GM19099 (cell line): ENCODE measurements around the gene COL13A1.

Source experiments
- POLR2A ChIP-seq: IDR thresholded peaks from 3 replicates; pipeline ENCODE4 v1.6.1; 2011; ENCODE audit warnings: low read depth; ENCODE audit not compliant: insufficient read length; ENCODE audit errors: extremely low read depth

The COL13A1 gene

DNA sequence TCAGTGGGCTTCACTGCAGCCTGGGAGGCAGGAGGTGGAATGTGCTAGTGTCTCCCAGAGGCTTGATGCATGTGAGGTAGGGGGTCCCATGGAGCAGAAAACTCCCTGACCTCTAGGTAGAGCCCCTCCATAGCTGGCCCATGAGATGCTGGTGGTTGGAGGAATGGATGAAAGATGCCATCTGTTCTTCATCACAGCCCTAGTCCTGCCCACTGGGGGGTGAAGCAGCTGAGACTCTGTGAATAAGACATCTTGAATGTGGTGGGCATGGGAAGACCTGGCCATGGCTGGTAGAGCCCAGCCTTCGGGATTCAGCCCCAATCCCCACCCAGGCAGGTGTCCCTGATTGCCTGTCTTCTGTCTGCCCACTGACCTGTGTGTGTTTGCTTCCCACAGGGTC, 92.5 kb downstream of the COL13A1 start:
- no peak for TF ChIP-seq POLR2A

- no peak for TF ChIP-seq POLR2A
Observed at GRCh38 chr10:69895759-69896158, 94.1 kb downstream of the COL13A1 start.

GRCh38 chr10:69896606-69897231, 95.0 kb downstream of the COL13A1 start:
- no peak for TF ChIP-seq POLR2A

GRCh38 chr10:69897432-69897831, 95.7 kb downstream of the COL13A1 start:
- TF ChIP-seq POLR2A = no peak

- TF ChIP-seq POLR2A = no peak
Observed at GRCh38 chr10:69897999-69898398, 96.3 kb downstream of the COL13A1 start.

DNA sequence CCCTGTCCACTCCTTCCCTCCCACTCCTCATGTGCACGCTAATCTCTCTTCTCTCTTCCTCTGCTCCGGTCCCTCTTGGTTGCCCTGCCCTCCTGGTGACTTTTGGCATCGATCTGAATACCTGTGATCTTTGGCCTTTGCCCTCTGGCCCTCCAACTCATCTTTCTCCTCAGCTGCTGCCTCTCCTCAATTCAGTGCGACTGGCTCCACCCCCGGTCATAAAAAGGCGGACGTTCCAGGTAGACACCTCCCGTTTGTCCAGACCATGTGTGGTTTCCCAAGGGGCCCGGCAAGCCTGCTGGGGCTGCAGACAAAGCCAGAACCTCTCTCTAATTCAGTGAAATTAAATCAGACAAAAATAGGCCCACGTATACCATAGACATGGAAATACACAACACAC, 96.8 kb downstream of the COL13A1 start:
- TF ChIP-seq POLR2A = no peak

GRCh38 chr10:69898941-69899340, 97.2 kb downstream of the COL13A1 start:
- no peak for TF ChIP-seq POLR2A

DNA sequence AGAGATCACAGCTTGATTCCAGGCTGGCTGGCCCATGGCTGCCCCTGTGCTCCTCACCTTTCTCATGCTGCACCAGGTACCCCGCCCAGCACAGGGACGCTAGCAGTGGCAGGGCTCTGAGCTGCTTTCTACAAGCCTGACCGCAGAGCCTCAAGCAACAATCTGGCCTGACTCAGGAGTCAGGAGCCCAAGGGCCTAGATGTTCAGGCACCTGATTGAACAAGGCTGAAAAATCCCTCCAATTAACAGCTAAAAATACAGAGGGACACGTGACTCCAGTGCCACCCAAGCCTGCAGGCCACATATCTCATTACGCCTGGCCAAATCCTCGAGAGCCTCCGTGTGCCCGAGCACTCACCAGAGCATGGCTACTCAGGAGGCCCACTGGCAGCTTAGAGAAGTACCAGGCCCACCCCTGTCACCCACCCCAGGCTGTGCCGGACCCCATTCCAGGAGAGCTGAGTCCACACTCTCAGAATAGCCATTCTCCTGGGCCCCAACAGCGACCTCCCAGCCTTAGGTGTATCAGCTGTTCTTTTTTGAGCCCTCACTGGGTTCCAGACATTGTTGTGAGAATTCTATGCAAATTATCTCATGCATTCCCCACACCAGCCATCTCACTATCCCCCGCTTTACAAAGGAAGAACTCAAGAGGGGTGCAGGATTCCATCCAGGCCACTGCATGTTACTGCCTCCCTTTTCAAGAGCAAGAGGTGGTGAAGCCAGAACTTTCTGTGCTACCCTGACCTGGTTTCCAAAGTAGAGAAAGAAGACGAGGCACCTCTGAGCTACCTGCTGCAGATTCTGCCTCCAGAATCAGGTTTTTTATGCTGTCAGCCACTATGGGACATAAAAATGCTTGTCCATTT, 98.3 kb downstream of the COL13A1 start:
- no peak for TF ChIP-seq POLR2A

GRCh38 chr10:69901022-69901421, 99.3 kb downstream of the COL13A1 start:
- no peak for TF ChIP-seq POLR2A

- no peak for TF ChIP-seq POLR2A
Observed at GRCh38 chr10:69901628-69902505, 100.2 kb downstream of the COL13A1 start.

DNA sequence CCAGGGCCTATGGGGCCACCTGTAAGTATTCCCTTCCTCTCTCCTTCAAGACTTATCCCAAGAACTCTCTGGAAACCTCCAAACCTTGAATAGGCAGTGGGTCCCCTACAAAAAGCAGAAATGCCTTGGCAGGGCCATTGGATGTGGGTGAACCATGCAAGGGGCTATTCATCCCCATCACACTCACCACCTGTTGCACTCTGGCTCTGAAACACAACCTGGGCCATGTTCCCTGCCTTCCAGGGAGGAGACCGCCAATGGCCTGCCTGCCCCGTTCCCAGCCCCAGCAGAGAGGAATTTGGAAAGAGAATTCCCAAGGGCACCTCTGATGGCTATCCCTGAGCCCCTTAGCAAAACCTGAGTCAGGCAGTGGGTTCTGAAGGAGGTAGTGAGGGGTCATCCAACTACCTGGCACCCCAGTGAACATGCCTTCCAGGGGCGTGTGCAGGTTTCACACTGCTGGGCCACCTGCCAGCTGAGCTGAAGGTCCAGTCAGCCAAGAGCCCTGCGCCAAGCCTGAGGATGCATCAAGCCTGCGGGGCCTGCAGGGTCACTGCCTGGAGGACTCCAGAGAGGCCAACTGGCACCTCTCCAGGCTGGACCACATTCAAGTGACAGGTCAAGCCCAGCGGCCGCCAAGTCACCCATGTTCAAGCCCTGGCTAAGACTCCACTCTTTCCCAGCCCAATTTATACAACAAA, 101.3 kb downstream of the COL13A1 start:
- TF ChIP-seq POLR2A = no peak

DNA sequence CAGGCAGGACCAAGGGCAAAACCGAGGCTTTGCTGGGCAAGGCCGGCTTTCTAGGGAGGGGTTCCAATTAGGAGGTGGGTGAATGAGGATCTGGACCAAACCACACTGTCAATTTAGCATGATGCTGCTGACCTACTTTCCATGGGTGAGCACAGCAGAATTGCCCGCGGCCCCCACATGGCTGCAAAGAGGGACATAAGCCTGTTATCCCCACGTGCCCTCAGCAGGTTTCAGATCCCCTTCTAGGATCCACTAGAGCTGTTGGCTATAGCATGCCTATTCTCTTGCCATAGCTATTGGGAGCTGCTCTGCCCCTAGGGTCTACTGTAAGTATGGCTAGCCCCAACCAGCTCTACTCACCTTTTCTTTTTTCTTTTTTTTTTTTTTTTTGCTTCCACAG, 102.8 kb downstream of the COL13A1 start:
- no peak for TF ChIP-seq POLR2A

DNA sequence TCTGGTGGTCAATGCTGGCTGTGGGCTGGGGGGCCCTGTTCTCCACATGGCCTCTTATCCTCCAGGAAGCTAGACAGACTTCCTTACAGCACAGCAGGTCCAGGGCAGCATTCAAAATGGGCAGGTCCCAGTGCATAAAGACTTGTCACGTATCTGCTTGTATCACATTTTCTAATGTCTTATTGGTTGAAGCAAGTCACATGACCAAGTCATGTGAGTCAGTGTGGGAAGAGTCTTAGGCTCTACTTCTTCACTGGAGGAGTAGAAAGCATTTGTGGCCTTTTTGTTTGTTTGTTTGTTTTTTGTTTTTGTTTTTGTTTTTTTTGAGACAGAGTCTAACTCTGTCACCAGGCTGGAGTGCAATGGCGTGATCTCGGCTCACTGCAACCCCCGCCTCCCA, 104.7 kb downstream of the COL13A1 start:
- no peak for TF ChIP-seq POLR2A

GRCh38 chr10:69907517-69907916, 105.8 kb downstream of the COL13A1 start:
- no peak for TF ChIP-seq POLR2A

GRCh38 chr10:69908124-69908523, 106.4 kb downstream of the COL13A1 start:
- no peak for TF ChIP-seq POLR2A

GRCh38 chr10:69910561-69910960, 108.9 kb downstream of the COL13A1 start:
- TF ChIP-seq POLR2A = no peak
